Large intestine (tissue), 3 donors: ENCODE measurements around the gene GIPR. TPM values are rescaled to one million over a fixed set of nuclear protein-coding genes. Genes with fewer than 3 reads are reported as not detected.

Experiments
- DNase-seq, 2 donors: peaks; one replicate each; pipeline versions ENCODE4 v3.0.0 to v3.0.0-alpha.2; 2013
- H3K27ac ChIP-seq: one replicate; pipeline ENCODE4 v1.5.1; 2013; ENCODE audit warnings: low read length
- H3K27me3 ChIP-seq: 2 replicates; pipeline ENCODE4 v1.6.1; 2013; ENCODE audit warnings: low read length; ENCODE audit not compliant: control insufficient read depth, insufficient read depth
- H3K36me3 ChIP-seq: 2 replicates; pipeline ENCODE4 v1.6.1; 2013; ENCODE audit warnings: low read length; ENCODE audit not compliant: control insufficient read depth, insufficient read depth
- H3K4me1 ChIP-seq: one replicate; pipeline ENCODE4 v1.6.1; 2013; ENCODE audit warnings: low read length; ENCODE audit not compliant: control insufficient read depth, insufficient read depth
- H3K4me3 ChIP-seq: one replicate; pipeline ENCODE4 v1.5.1; 2013; ENCODE audit warnings: low read length
- H3K9me3 ChIP-seq: one replicate; pipeline ENCODE4 v1.6.1; 2013; ENCODE audit warnings: mild to moderate bottlenecking, low read depth, low read length, moderate library complexity; ENCODE audit not compliant: control insufficient read depth
- WGBS: methylation state at CpG from one replicate; pipeline ENCODE4 v1.1.5; 2013; ENCODE audit warnings: low lambda C conversion rate; ENCODE audit not compliant: insufficient coverage; 5-methylcytosine and 5-hydroxymethylcytosine counted together
- polyA plus RNA-seq: library from polyadenylated mRNA; unstranded; fragments of 120-200 nt; gene quantifications from one replicate; pipeline ENCODE4 v1.2.1, GENCODE V29; 2013

GIPR gene
- polyA plus RNA-seq, 1 donor: 8.1 TPM

- Histone ChIP-seq H3K9me3 (peaks cover 2% of the 10 kb centered on the region), H3K27me3 (no peaks in the 10 kb centered on the region), H3K27ac (no peak overlapping the region), H3K36me3 (no peaks in the 10 kb centered on the region), H3K4me1 (peaks cover 23% of the 10 kb centered on the region), H3K4me3 (peak overlapping the region; percentile 70)
- peak in 1 of 2 donors; percentile 22 for DNase-seq
- WGBS: 40% methylated on average over 1 of the region's 19 CpGs
These were observed 29.9 kb upstream of the GIPR start for GRCh38 chr19:45637890-45638667.

- Histone ChIP-seq H3K36me3 (no peaks in the 10 kb centered on the region), H3K4me1 (peaks cover 23% of the 10 kb centered on the region), H3K9me3 (peaks cover 2% of the 10 kb centered on the region), H3K27ac (no peak within 1 kb of the TSS), H3K4me3 (peak within 1 kb of the TSS; percentile 70), H3K27me3 (peaks cover 10% of the 10 kb centered on the region)
- peak; percentile 43 to 75 for DNase-seq
- WGBS: no CpG with 5 or more reads among the region's 52 CpGs
These were observed 28.9 kb upstream of the GIPR start, which contains the start of gene EML2 for GRCh38 chr19:45638930-45639729. TSS of gene EML2 (minus strand) at chr19:45639397. CDS start at chr19:45639376, 21 bp downstream.

- peaks cover 27% of the 10 kb centered on the region for H3K27me3 ChIP-seq
- no peaks in the 10 kb centered on the region for H3K36me3 ChIP-seq
- H3K4me3 ChIP-seq: no peak overlapping the region
- H3K9me3 ChIP-seq: peaks cover 5% of the 10 kb centered on the region
- DNase-seq: no peak
- WGBS: no CpG with 5 or more reads among the region's 17 CpGs
- peaks cover 23% of the 10 kb centered on the region for H3K4me1 ChIP-seq
- no peak overlapping the region for H3K27ac ChIP-seq
These were observed 27.2 kb upstream of the GIPR start for GRCh38 chr19:45640849-45641273.

- WGBS: 0% methylated on average over 2 of the region's 40 CpGs
- Histone ChIP-seq H3K4me1 (peaks cover 26% of the 10 kb centered on the region), H3K27ac (peak overlapping the region; percentile 14)
These were observed 26.5 kb upstream of the GIPR start for GRCh38 chr19:45641274-45642105.

GRCh38 chr19:45643024-45643926, 24.7 kb upstream of the GIPR start:
- H3K4me1 ChIP-seq: peaks cover 26% of the 10 kb centered on the region
- no peak overlapping the region for H3K27ac ChIP-seq
- peaks cover 5% of the 10 kb centered on the region for H3K9me3 ChIP-seq
- H3K36me3 ChIP-seq: no peaks in the 10 kb centered on the region
- peak; percentile 69 to 74 for DNase-seq
- no peak overlapping the region for H3K4me3 ChIP-seq
- WGBS: 0% methylated on average over 1 of the region's 39 CpGs
- H3K27me3 ChIP-seq: peaks cover 35% of the 10 kb centered on the region

More at GRCh38 chr19:45641274-45642105, 26.5 kb upstream of the GIPR start:
- Histone ChIP-seq H3K27me3 (peaks cover 33% of the 10 kb centered on the region), H3K36me3 (no peaks in the 10 kb centered on the region), H3K9me3 (peaks cover 5% of the 10 kb centered on the region), H3K4me3 (peak overlapping the region; percentile 21)
- peak; percentile 74 to 82 for DNase-seq

- no CpG with 5 or more reads among the region's 14 CpGs for WGBS
- H3K4me1 ChIP-seq: peaks cover 21% of the 10 kb centered on the region
These were observed 23.9 kb upstream of the GIPR start for GRCh38 chr19:45643927-45644771.

GRCh38 chr19:45645068-45645630, 22.9 kb upstream of the GIPR start:
- no peak overlapping the region for H3K27ac ChIP-seq
- H3K4me3 ChIP-seq: peak overlapping the region; percentile 16
- no peaks in the 10 kb centered on the region for H3K36me3 ChIP-seq
- no CpG with 5 or more reads among the region's 35 CpGs for WGBS
- peaks cover 5% of the 10 kb centered on the region for H3K9me3 ChIP-seq
- DNase-seq: no peak
- peaks cover 21% of the 10 kb centered on the region for H3K4me1 ChIP-seq
- peaks cover 35% of the 10 kb centered on the region for H3K27me3 ChIP-seq

More at GRCh38 chr19:45643927-45644771, 23.9 kb upstream of the GIPR start:
- Histone ChIP-seq H3K27me3 (peaks cover 35% of the 10 kb centered on the region), H3K36me3 (no peaks in the 10 kb centered on the region), H3K27ac (no peak overlapping the region), H3K9me3 (peaks cover 5% of the 10 kb centered on the region), H3K4me3 (no peak overlapping the region)
- DNase-seq: no peak

- H3K27me3 ChIP-seq: peaks cover 35% of the 10 kb centered on the region
- H3K27ac ChIP-seq: no peak overlapping the region
- H3K36me3 ChIP-seq: no peaks in the 10 kb centered on the region
- no peak overlapping the region for H3K4me3 ChIP-seq
- peaks cover 19% of the 10 kb centered on the region for H3K4me1 ChIP-seq
- H3K9me3 ChIP-seq: peaks cover 5% of the 10 kb centered on the region
- WGBS: no CpG with 5 or more reads among the region's 27 CpGs
- DNase-seq: peak; percentile 49 to 62
These were observed 22.2 kb upstream of the GIPR start for GRCh38 chr19:45645631-45646344.
